ENCODE results near the gene IL1A. TPM values are rescaled to one million over a fixed set of nuclear protein-coding genes. Genes with fewer than 3 reads are reported as not detected.

The IL1A gene
- total and polyA plus RNA-seq, 9 of the 15 experiments (the other 6 are each of a cell fraction or from before 2014, with no cell fraction given) = 0.03 to 0.27 (median 0.14) TPM; not detected in 2

GRCh38 chr2:112728029-112728362, 56.3 kb downstream of the IL1A start (continued):
- TF ChIP-seq MECOM (CRISPR knock-in tag; IDR thresholded peaks at IDR 0.05) (peak; percentile 99), ELK3 (CRISPR knock-in tag; IDR thresholded peaks at IDR 0.05) (no peak), ZNF197 (CRISPR knock-in tag; IDR thresholded peaks at IDR 0.05; ENCODE audit: low read depth) (no peak), FOXO4 (CRISPR knock-in tag; IDR thresholded peaks at IDR 0.05) (no peak), THRAP3 (IDR thresholded peaks at IDR 0.05; ENCODE audit: borderline replicate concordance) (no peak), ZNF24 (IDR thresholded peaks at IDR 0.05) (no peak), E4F1 (CRISPR knock-in tag; IDR thresholded peaks at IDR 0.05; ENCODE audit: borderline replicate concordance) (no peak), STAG1 (CRISPR knock-in tag; IDR thresholded peaks at IDR 0.05; ENCODE audit: borderline replicate concordance) (no peak), ATF2 (CRISPR knock-in tag; IDR thresholded peaks at IDR 0.05) (no peak), MTA1 (IDR thresholded peaks at IDR 0.05; ENCODE audit: borderline replicate concordance) (no peak), HINFP (tag; conservative IDR thresholded peaks at IDR 0.05; ENCODE audit: low read depth) (no peak), TAF7 (tag; IDR thresholded peaks at IDR 0.05) (no peak), ZNF253 (CRISPR knock-in tag; conservative IDR thresholded peaks at IDR 0.05) (no peak), ETV1 (tag; conservative IDR thresholded peaks at IDR 0.05; ENCODE audit: low read depth) (0 out of 2 replicates have a peak, but pooled peaks have one; percentile 3), ZNF398 (CRISPR knock-in tag; IDR thresholded peaks at IDR 0.05) (no peak), KDM2B (CRISPR knock-in tag; IDR thresholded peaks at IDR 0.05) (no peak), POLR2A (conservative IDR thresholded peaks at IDR 0.05) (no peak)

All from K562 (cell line).